HepG2 (cell line): Measurements from ENCODE around the gene TMEM247. TPM values are rescaled to one million over a fixed set of nuclear protein-coding genes. Genes with fewer than 3 reads are reported as not detected.
A peak's percentile ranks its signal among the peaks of the same experiment; 100 is the strongest.

Experiments used
- ARNTL ChIP-seq: sonication (generic); formaldehyde crosslinking; IDR thresholded peaks from 2 replicates; pipeline ENCODE4 v1.4.0; 2020; ENCODE audit warnings: mild to moderate bottlenecking, missing genetic modification reagents
- MYPOP ChIP-seq: sonication (generic); formaldehyde crosslinking; IDR thresholded peaks from 2 replicates; pipeline ENCODE4 v1.8.1; 2023; ENCODE audit warnings: mild to moderate bottlenecking, moderate library complexity, missing genetic modification reagents
- NFYB ChIP-seq: sonication (generic); formaldehyde crosslinking; IDR thresholded peaks from 2 replicates; pipeline ENCODE4 v1.4.0; 2020; ENCODE audit warnings: missing genetic modification reagents
- PITX1 ChIP-seq: sonication (generic); formaldehyde crosslinking; IDR thresholded peaks from 2 replicates; pipeline ENCODE4 v1.5.1; 2020; ENCODE audit warnings: mild to moderate bottlenecking, missing genetic modification reagents
- ZNF142 ChIP-seq: sonication (generic); formaldehyde crosslinking; IDR thresholded peaks from 2 replicates; pipeline ENCODE4 v1.4.0; 2020; ENCODE audit warnings: missing genetic modification reagents
- ZNF598 ChIP-seq: sonication (generic); formaldehyde crosslinking; IDR thresholded peaks from 2 replicates; pipeline ENCODE4 v1.5.1; 2020; ENCODE audit warnings: mild to moderate bottlenecking, missing genetic modification reagents, borderline replicate concordance
- ZNF713 ChIP-seq: sonication (generic); formaldehyde crosslinking; IDR thresholded peaks from 2 replicates; pipeline ENCODE4 v1.4.0; 2020; ENCODE audit warnings: mild to moderate bottlenecking, missing genetic modification reagents
- polyA plus RNA-seq, 8 experiments: library from polyadenylated mRNA; depleted of rRNA in 3 of 8; stranded (reverse) in 7 of 8; unstranded in 1 of 8; fragments of >200 nt; fragmentation: Illumina TruSeq in 4 of 8; extraction: Trizol in 4 of 8; gene quantifications; 2 replicates each; pipeline versions ENCODE4 v1.2.1 to v1.2.3, GENCODE V29; 2011 to 2016; ENCODE audit warnings: low read depth in 4 of 8, missing spikeins in 1 of 8, mixed read lengths in 1 of 8; ENCODE audit not compliant: insufficient read depth in 1 of 8
- total RNA-seq, 5 experiments: library from RNA; depleted of rRNA; stranded (reverse); fragments of >200 nt; fragmentation: Illumina TruSeq; extraction: Trizol; gene quantifications; 2 replicates each; pipeline ENCODE4 v1.2.3, GENCODE V29; 2016; ENCODE audit warnings: low read depth in 1 of 5
- TF ChIP-seq, protein P1 (sequence below): IDR thresholded peaks from 2 replicates; pipeline ENCODE4 v1.4.0; 2020; ENCODE audit warnings: mild to moderate bottlenecking, missing genetic modification reagents
- TF ChIP-seq, protein P2 (sequence below): sonication (generic); formaldehyde crosslinking; IDR thresholded peaks from 2 replicates; pipeline ENCODE4 v1.4.0; 2020; ENCODE audit warnings: missing genetic modification reagents, borderline replicate concordance

Gene TMEM247
- total and polyA plus RNA-seq, 2 of the 13 experiments (the other 11 are each of a cell fraction or from before 2014, with no cell fraction given), result not detected

GRCh38 chr2:46461011-46461674, 18.2 kb upstream of the TMEM247 start (continued):
- TF ChIP-seq ARNTL, result 0 out of 2 replicates have a peak, but pooled peaks have one; percentile 23
- TF ChIP-seq, protein P1, sequence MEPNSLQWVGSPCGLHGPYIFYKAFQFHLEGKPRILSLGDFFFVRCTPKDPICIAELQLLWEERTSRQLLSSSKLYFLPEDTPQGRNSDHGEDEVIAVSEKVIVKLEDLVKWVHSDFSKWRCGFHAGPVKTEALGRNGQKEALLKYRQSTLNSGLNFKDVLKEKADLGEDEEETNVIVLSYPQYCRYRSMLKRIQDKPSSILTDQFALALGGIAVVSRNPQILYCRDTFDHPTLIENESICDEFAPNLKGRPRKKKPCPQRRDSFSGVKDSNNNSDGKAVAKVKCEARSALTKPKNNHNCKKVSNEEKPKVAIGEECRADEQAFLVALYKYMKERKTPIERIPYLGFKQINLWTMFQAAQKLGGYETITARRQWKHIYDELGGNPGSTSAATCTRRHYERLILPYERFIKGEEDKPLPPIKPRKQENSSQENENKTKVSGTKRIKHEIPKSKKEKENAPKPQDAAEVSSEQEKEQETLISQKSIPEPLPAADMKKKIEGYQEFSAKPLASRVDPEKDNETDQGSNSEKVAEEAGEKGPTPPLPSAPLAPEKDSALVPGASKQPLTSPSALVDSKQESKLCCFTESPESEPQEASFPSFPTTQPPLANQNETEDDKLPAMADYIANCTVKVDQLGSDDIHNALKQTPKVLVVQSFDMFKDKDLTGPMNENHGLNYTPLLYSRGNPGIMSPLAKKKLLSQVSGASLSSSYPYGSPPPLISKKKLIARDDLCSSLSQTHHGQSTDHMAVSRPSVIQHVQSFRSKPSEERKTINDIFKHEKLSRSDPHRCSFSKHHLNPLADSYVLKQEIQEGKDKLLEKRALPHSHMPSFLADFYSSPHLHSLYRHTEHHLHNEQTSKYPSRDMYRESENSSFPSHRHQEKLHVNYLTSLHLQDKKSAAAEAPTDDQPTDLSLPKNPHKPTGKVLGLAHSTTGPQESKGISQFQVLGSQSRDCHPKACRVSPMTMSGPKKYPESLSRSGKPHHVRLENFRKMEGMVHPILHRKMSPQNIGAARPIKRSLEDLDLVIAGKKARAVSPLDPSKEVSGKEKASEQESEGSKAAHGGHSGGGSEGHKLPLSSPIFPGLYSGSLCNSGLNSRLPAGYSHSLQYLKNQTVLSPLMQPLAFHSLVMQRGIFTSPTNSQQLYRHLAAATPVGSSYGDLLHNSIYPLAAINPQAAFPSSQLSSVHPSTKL (CRISPR knock-in tag), result peak; percentile 60
- 0 out of 2 replicates have a peak, but pooled peaks have one; percentile 4 for TF ChIP-seq NFYB (CRISPR knock-in tag)
- 0 out of 2 replicates have a peak, but pooled peaks have one; percentile 2 for TF ChIP-seq ZNF713
- TF ChIP-seq, protein P2, sequence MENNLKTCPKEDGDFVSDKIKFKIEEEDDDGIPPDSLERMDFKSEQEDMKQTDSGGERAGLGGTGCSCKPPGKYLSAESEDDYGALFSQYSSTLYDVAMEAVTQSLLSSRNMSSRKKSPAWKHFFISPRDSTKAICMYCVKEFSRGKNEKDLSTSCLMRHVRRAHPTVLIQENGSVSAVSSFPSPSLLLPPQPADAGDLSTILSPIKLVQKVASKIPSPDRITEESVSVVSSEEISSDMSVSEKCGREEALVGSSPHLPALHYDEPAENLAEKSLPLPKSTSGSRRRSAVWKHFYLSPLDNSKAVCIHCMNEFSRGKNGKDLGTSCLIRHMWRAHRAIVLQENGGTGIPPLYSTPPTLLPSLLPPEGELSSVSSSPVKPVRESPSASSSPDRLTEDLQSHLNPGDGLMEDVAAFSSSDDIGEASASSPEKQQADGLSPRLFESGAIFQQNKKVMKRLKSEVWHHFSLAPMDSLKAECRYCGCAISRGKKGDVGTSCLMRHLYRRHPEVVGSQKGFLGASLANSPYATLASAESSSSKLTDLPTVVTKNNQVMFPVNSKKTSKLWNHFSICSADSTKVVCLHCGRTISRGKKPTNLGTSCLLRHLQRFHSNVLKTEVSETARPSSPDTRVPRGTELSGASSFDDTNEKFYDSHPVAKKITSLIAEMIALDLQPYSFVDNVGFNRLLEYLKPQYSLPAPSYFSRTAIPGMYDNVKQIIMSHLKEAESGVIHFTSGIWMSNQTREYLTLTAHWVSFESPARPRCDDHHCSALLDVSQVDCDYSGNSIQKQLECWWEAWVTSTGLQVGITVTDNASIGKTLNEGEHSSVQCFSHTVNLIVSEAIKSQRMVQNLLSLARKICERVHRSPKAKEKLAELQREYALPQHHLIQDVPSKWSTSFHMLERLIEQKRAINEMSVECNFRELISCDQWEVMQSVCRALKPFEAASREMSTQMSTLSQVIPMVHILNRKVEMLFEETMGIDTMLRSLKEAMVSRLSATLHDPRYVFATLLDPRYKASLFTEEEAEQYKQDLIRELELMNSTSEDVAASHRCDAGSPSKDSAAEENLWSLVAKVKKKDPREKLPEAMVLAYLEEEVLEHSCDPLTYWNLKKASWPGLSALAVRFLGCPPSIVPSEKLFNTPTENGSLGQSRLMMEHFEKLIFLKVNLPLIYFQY (CRISPR knock-in tag), result 0 out of 2 replicates have a peak, but pooled peaks have one; percentile 7
- TF ChIP-seq ZNF598 (CRISPR knock-in tag), result peak; percentile 64; the same call in 1 of the 2 replicates
- TF ChIP-seq ZNF142 (CRISPR knock-in tag), result peak; percentile 30; the same call in 1 of the 2 replicates
- 0 out of 2 replicates have a peak, but pooled peaks have one; percentile 64 for TF ChIP-seq MYPOP (CRISPR knock-in tag)
- peak; percentile 47; the same call in 1 of the 2 replicates for TF ChIP-seq PITX1 (CRISPR knock-in tag)
